Tibial nerve (tissue), 4 donors: Measurements from ENCODE around the gene ABT1. TPM values are rescaled to one million over a fixed set of nuclear protein-coding genes. Genes with fewer than 3 reads are reported as not detected.
"Not testable (repeated sequence)": the region's sequence is repeated elsewhere in the genome, so short reads cannot be mapped to it uniquely, and the experiment has no call there.

Source experiments
- DNase-seq, 2 donors: peaks; one replicate each; pipeline ENCODE4 v3.0.0-alpha.2; 2019; ENCODE audit warnings: low spot score in 2 of 2
- H3K27ac ChIP-seq, 4 donors: fragments of 200-600 bp; sonication (generic) in 3 of 4; one replicate each; pipeline ENCODE4 v1.5.1; 2017 to 2019; ENCODE audit warnings: mild to moderate bottlenecking in 1 of 4
- H3K27me3 ChIP-seq, 2 donors: fragments of 200-600 bp; sonication (generic) in 1 of 2; one replicate each; pipeline versions ENCODE4 v1.5.1 to v1.6.0; 2017 to 2019
- H3K36me3 ChIP-seq, 3 donors: fragments of 200-600 bp; sonication (generic); one replicate each; pipeline ENCODE4 v1.5.1; 2018 to 2019
- H3K4me1 ChIP-seq, 4 donors: fragments of 200-600 bp; sonication (generic) in 3 of 4; one replicate each; pipeline ENCODE4 v1.5.1; 2017 to 2019
- H3K4me3 ChIP-seq, 4 donors: fragments of 200-600 bp; sonication (generic) in 3 of 4; one replicate each; pipeline ENCODE4 v1.5.1; 2017 to 2019; ENCODE audit warnings: mild to moderate bottlenecking in 1 of 4, moderate library complexity in 1 of 4
- H3K9me3 ChIP-seq, 4 donors: fragments of 200-600 bp; sonication (generic) in 3 of 4; one replicate each; pipeline ENCODE4 v1.5.1; 2017 to 2019
- EP300 ChIP-seq, 2 donors: sonication (generic); formaldehyde crosslinking; IDR thresholded peaks; one replicate each; pipeline ENCODE4 v1.6.1; 2017; ENCODE audit warnings: antibody characterized with exemption in 2 of 2, mild to moderate bottlenecking in 1 of 2
- POLR2A ChIP-seq, 2 donors: fragments of 450-650 bp; IDR thresholded peaks; one replicate each; pipeline ENCODE4 v1.6.1; 2017; ENCODE audit warnings: antibody characterized with exemption in 2 of 2, mild to moderate bottlenecking in 2 of 2, moderate library complexity in 2 of 2
- WGBS, 2 donors: methylation state at CpG; one replicate each; pipeline ENCODE4 v1.1.5; 2018; 5-methylcytosine and 5-hydroxymethylcytosine counted together
- total RNA-seq, 4 donors: library from RNA; depleted of rRNA; stranded (reverse); fragments of >200 nt; gene quantifications; one replicate each; pipeline ENCODE4 v1.1.0, GENCODE V29; 2016
- TF ChIP-seq, protein P1 (sequence below), 5 experiments: fragments of 200-600 bp in 3 of 5; fragments of 450-650 bp in 2 of 5; sonication (generic) in 3 of 5; IDR thresholded peaks; one replicate each; pipeline ENCODE4 v1.5.1; 2016 to 2019; ENCODE audit warnings: antibody characterized with exemption in 5 of 5, mild to moderate bottlenecking in 3 of 5, moderate library complexity in 2 of 5

ABT1 gene
- total RNA-seq = 10 to 100 TPM in 3 of 4 donors, 1 to 10 TPM in 1; 8.3 to 13.2 (median 10.6) TPM

DNA sequence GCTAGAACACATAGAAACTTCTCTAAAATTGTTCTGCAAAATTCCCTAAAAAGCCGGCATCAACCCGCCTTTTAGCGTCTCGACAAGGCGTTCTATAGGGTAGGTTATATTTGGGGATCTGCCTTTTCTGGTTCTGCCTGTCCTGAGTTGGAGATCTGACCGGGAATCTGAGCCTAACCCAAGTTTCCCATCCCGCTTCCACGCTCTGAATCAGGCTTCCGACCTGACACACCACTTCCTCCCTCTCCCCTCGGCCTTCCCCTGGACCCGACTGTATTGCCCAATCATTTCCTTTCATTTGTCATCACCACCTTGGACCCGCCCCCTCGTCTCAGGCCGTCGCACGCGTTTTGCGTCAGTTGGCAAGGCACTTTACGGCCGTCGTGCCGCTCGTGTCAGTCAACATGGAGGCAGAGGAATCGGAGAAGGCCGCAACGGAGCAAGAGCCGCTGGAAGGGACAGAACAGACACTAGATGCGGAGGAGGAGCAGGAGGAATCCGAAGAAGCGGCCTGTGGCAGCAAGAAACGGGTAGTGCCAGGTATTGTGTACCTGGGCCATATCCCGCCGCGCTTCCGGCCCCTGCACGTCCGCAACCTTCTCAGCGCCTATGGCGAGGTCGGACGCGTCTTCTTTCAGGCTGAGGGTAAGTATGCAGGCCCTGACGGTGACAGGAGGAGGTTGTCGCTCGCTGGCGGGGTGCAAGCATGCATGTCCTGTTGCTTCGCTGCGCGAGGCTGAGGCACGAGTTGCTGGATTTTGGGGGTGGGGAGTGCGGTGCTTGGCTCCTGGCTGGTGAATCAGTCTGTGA lies at the start of gene ABT1:
TSS of gene ABT1 (plus strand) at position 375 of the 810 bp plus-strand sequence. CDS start at position 405, 30 bp downstream.
- 0 to 1% methylated on average over 51 of the region's 51 CpGs for WGBS, 2 donors
- peak within 1 kb of the TSS; percentile 71 to 93 (median 88) for H3K27ac ChIP-seq
- peaks cover 0 to 21% of the 10 kb centered on the region in 2 donors for H3K27me3 ChIP-seq
- H3K4me3 ChIP-seq = peak within 1 kb of the TSS; percentile 80 to 93 (median 88)
- no peaks in the 10 kb centered on the region for H3K9me3 ChIP-seq
- H3K4me1 ChIP-seq = peaks cover 3 to 23% (median 10%) of the 10 kb centered on the region in 4 donors
- peaks cover 0 to 27% (median 10%) of the 10 kb centered on the region in 3 donors for H3K36me3 ChIP-seq
- peak; percentile 98 to 100 for DNase-seq
- TF ChIP-seq, protein P1, sequence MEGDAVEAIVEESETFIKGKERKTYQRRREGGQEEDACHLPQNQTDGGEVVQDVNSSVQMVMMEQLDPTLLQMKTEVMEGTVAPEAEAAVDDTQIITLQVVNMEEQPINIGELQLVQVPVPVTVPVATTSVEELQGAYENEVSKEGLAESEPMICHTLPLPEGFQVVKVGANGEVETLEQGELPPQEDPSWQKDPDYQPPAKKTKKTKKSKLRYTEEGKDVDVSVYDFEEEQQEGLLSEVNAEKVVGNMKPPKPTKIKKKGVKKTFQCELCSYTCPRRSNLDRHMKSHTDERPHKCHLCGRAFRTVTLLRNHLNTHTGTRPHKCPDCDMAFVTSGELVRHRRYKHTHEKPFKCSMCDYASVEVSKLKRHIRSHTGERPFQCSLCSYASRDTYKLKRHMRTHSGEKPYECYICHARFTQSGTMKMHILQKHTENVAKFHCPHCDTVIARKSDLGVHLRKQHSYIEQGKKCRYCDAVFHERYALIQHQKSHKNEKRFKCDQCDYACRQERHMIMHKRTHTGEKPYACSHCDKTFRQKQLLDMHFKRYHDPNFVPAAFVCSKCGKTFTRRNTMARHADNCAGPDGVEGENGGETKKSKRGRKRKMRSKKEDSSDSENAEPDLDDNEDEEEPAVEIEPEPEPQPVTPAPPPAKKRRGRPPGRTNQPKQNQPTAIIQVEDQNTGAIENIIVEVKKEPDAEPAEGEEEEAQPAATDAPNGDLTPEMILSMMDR (IDR thresholded peaks at IDR 0.05) = peak in 1 of 5 experiments; percentile 50
- TF ChIP-seq POLR2A (IDR thresholded peaks at IDR 0.05) = peak; percentile 81 to 86
- TF ChIP-seq EP300 (IDR thresholded peaks at IDR 0.05) = peak; percentile 88 to 99

DNA sequence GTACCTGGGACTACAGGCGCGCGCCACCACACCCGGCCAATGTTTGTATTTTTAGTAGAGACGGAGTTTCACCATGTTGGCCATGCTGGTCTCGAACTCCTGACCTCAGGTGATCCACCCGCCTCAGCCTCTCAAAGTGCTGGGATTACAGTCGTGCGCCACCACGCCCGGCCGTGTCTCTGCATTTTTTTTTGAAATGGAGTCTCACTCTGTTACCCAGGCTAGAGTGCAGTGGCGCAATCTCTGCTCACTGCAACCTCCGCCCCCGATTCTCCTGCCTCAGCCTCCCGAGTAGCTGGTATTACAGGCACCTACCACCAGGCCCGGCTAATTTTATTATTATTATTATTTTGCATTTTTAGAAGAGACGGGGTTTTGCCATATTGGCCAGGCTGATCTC lies 49.4 kb upstream of the ABT1 start:
- 93 to 95% methylated on average over 18 of the region's 18 CpGs for WGBS, 2 donors
- H3K27me3 ChIP-seq, H3K27ac ChIP-seq, H3K9me3 ChIP-seq, DNase-seq, H3K4me3 ChIP-seq, H3K4me1 ChIP-seq: not testable (repeated sequence)
- peaks cover 0 to 28% (median 0%) of the 10 kb centered on the region in 3 donors for H3K36me3 ChIP-seq

DNA sequence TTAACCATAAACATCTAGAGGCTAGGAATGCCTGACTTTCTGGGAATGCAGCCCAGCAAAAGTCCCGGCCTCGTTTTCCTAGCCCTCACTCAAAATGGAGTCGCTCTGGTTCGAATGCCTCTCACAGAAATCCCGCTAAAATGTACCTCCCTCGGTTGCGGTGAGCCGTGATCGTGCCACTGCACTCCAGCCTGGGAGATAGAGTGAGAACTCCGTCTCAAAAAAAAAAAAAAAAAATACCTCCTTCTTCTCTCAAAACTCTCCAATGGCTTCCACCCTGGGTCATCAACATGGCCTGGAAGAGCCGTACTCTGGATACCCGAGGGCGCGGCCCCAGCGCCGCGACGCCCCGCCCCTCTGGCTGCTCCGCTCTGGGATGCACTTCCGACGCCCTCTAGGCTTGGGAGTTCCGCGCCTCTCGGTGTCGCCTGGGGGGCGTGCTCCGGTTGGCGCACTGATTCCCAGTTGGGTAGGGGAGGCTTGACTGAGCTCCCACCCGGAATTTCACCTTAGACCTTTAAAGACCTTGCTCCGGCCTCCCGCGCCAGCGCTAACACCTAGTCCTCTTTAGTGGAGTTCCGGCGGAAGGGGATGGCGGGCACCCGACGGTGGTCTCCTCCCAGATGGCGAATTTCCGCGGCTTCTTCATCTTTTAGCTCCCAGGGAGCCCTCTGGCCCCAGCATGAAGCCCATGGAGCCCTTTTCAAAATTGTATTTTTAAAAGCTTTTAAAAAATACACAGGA lies 46.3 kb upstream of the ABT1 start:
- peak overlapping the region; percentile 32 to 56 (median 54) for H3K4me3 ChIP-seq
- H3K4me1 ChIP-seq = peaks cover 0 to 18% (median 6%) of the 10 kb centered on the region in 4 donors
- TF ChIP-seq, protein P1 (IDR thresholded peaks at IDR 0.05) = no peak
- TF ChIP-seq EP300 (IDR thresholded peaks at IDR 0.05) (no peak), POLR2A (IDR thresholded peaks at IDR 0.05) (no peak)
- no peaks in the 10 kb centered on the region for H3K9me3 ChIP-seq
- WGBS, 2 donors = 4 to 14% methylated on average over 39 to 42 of the region's 42 CpGs
- peak overlapping the region in 2 of 4 donors; percentile 16 to 34 for H3K27ac ChIP-seq
- H3K36me3 ChIP-seq = peaks cover 0 to 6% (median 0%) of the 10 kb centered on the region in 3 donors
- H3K27me3 ChIP-seq = no peaks in the 10 kb centered on the region
- no peak for DNase-seq

GRCh38 chr6:26552205-26552604 lies 44.5 kb upstream of the ABT1 start:
- Histone ChIP-seq H3K27ac (no peak overlapping the region), H3K27me3 (no peaks in the 10 kb centered on the region), H3K4me3 (no peak overlapping the region), H3K4me1 (peaks cover 0 to 24% (median 6%) of the 10 kb centered on the region in 4 donors), H3K9me3 (no peaks in the 10 kb centered on the region), H3K36me3 (no peaks in the 10 kb centered on the region)
- WGBS, 2 donors = 90 to 92% methylated on average over 10 of the region's 10 CpGs
- no peak for DNase-seq
- no peak for TF ChIP-seq POLR2A (IDR thresholded peaks at IDR 0.05)
- no peak for TF ChIP-seq EP300 (IDR thresholded peaks at IDR 0.05)
- TF ChIP-seq, protein P1 (IDR thresholded peaks at IDR 0.05) = no peak

DNA sequence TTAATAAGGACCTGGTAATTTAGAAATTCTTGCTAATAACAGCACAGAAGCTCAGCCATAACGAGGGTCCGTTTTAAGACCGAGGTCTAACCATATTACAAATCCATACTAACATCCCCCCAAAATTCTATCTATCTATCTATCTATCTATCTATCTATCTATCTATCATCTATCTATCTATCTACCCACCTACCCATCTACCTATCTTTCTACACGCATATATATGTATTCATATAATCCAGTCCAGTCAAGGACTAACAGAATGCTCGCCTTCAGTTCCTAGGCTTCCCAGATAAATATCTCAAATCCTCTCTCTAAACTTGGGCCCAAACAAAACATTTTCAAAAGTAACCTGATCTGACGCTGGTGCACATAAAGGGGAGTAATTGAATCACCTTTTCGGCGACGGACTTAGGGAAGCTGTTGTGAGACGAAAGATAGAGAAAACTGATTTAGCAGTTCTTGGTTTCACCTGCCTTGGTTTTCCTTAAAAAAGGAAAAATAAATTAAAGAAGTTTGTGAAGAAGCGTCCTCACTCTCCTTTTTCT lies 44.0 kb upstream of the ABT1 start:
- DNase-seq = no peak
- no peak for TF ChIP-seq POLR2A (IDR thresholded peaks at IDR 0.05)
- TF ChIP-seq, protein P1 (IDR thresholded peaks at IDR 0.05) = no peak
- TF ChIP-seq EP300 (IDR thresholded peaks at IDR 0.05) = no peak
- Histone ChIP-seq H3K4me1 (peaks cover 0 to 24% (median 6%) of the 10 kb centered on the region in 4 donors), H3K9me3 (no peaks in the 10 kb centered on the region), H3K27ac (peak overlapping the region; percentile 23 to 89 (median 76)), H3K36me3 (no peaks in the 10 kb centered on the region), H3K27me3 (no peaks in the 10 kb centered on the region), H3K4me3 (peak overlapping the region; percentile 41 to 54 (median 42))
- WGBS, 2 donors = 55 to 59% methylated on average over 11 of the region's 11 CpGs
